ENCODE data around the gene PTRHD1. TPM values are rescaled to one million over a fixed set of nuclear protein-coding genes. Genes with fewer than 3 reads are reported as not detected.
"Not testable (repeated sequence)": the region's sequence is repeated elsewhere in the genome, so short reads cannot be mapped to it uniquely, and the experiment has no call there.

Gene PTRHD1, protein sequence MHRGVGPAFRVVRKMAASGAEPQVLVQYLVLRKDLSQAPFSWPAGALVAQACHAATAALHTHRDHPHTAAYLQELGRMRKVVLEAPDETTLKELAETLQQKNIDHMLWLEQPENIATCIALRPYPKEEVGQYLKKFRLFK
- total RNA-seq, result 10 to 100 TPM; 31.8 to 33.1 TPM

DNA sequence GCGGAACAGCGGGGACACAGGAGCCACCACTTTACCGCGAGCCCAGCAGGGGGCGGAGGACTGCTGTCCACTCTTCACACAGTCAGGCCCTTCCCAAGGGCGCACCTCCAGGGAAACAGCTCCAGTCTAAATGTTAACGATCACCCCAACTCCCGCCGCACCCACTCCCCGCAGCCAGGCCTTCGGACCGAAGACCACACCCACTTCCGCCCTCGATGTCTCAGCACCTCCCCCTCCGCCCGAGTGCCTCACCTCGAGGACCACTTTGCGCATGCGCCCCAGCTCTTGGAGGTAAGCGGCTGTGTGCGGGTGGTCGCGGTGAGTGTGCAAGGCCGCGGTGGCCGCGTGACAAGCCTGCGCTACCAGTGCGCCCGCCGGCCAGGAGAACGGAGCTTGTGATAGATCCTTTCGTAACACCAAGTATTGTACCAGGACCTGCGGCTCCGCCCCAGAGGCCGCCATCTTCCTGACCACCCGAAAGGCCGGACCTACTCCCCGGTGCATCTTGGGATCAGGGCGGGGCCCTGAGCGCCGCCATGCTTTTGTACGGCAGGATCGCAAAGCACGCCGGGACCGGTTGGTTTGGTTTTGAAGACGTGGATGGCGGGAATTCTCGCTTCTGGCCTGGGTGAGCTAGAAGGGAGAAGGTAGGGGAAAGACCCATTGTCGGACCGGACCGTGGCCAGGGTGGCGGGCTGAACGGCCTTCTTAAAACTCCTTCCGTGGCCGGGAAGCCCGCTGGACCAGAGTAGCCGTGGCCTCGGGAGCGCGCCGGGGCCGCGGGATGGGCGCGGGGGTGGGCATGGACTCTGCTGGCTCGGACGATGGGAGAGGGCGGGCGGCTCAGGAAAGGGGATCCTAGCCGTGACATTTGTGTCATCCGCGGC, at the start of gene PTRHD1, which contains the start of gene CENPO:
PTRHD1 (minus strand) TSS at position 518 of the 887 bp plus-strand sequence; CDS start at position 504, 14 bp downstream.
CENPO (plus strand) TSS at position 552 of the 887 bp plus-strand sequence. CDS start 495 bp downstream, outside the sequence.
- peak within 1 kb of the TSS; percentile 87 for H3K4me3 Mint-ChIP-seq
- CTCF ChIA-PET, result interaction anchor here (0.6 to 2.0 kb wide), 8 partner anchors 10 to 384 kb away, joined by 3 to 15 read pairs (median 4); no protein-coding TSS in a partner anchor
- H3K4me1 Mint-ChIP-seq, result peaks cover 45% of the 10 kb centered on the region
- DNase-seq, result peak; percentile 97
- POLR2A ChIA-PET, result interaction anchor here (0.6 kb wide), 1 partner anchor 18 kb away, joined by 3 read pairs; no protein-coding TSS in a partner anchor
- H3K9me3 Mint-ChIP-seq, result peaks cover 3% of the 10 kb centered on the region
- no peaks in the 10 kb centered on the region for H3K27me3 Mint-ChIP-seq
- H3K36me3 Mint-ChIP-seq (ENCODE audit: low read depth), result peaks cover 50% of the 10 kb centered on the region
- peak within 1 kb of the TSS; percentile 100 for H3K27ac Mint-ChIP-seq

DNA sequence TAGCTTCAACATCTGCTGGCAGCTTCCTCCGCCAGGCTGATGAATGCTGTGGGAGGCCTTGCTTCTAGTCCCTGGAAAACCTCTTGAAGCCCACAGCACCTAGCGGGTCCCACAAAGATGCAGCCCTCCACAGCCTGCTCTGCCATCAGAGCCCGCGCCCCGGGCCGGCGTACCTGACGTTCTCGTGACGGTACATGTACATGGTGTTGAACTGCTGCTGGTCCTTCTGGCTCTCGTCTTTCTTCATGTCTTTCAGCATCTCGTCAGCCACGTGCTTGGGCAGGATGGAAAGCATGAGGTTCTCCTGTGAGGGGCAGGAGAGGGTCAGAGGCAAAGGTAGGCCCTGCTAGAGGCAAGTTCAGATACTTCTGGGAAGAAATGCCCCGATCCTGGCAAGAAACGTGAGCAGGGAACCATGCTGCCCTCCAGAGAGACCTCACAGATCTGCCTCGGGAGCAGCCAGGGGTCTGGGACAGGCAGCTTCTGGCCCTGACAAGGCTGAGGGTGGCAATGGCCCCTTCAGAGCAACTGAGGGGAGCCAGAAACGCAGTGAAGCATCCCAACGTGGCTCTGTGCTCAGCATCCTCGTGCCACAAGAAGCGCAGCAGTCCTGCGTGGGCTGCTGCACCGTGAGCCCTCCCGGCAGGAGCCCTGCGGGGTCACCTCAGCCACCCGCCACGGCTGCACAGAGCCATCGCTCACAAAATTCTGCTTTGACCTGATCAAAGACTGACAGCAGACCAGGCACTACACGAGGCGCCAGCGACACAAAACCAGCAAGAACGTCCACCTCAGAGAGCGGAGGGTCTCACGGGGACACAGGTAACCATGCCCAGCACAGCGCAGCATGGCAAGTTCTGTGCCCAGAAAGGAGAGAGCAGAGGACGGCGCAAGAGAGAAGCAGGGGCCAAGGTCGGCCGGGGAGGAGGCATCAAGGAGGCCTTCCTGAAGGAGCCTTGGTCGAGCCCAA, 49.2 kb upstream of the PTRHD1 start:
- H3K27me3 Mint-ChIP-seq, result no peaks in the 10 kb centered on the region
- CTCF ChIA-PET, result interaction anchor here (0.7 to 0.9 kb wide), 2 partner anchors 10 to 15 kb away, joined by 3 read pairs; no protein-coding TSS in a partner anchor

DNA sequence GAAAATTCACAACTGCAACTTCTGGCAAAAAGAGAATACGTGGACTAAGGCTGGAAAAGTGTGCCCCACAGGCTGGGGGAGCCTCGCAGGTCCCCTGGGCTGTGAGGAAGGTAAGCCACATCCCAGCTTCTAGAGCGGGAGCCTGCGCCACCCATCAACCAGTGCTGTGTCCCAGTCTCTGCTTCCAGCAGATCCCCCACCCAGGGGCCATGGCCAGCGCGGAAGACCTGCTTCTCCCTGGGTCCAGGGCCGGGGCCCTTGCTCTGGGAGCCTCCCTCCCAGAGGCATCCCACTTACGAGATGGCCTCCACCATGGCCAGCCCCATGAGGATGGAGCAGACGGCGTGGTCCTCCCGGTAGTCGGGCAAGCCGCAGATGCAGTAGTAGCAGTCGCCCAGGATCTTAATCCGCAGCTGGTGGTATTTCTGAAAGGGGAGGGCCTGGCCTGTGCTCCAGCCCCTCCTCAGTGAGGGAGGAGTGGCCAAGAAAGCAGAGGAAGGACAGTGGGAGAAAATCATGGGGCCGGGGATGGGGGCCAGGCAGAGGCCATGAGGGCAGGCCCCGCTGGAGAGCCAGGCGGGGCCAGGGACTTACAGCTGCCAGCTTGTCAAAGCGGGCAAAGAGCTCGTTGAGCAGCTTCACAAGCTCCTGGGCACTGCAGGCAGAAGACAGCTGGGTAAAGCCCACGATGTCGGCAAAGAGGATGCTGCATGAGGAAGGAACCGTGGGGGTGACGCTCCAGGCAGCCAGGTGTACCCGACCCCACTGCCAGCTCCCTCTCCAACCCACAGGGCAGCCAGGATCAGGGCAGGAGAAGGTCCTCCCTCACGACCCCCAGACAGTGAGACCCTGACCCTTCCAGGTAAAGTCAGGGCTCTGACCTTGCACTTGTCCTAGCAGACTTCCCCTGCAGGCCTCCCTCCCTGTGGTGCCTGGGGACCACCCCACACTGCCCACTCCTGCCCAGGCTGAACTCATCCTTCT, 48.1 kb upstream of the PTRHD1 start:
- Mint-ChIP-seq H3K9me3 (no peaks in the 10 kb centered on the region), H3K4me3 (no peak overlapping the region), H3K36me3 (ENCODE audit: low read depth) (peaks cover 1% of the 10 kb centered on the region), H3K27me3 (no peaks in the 10 kb centered on the region), H3K27ac (no peak overlapping the region), H3K4me1 (peaks cover 3% of the 10 kb centered on the region)
- CTCF ChIA-PET, result interaction anchor here (0.6 to 0.9 kb wide), 2 partner anchors 9 to 12 kb away, joined by 3 read pairs; no protein-coding TSS in a partner anchor
- POLR2A ChIA-PET, result no interaction called here
- DNase-seq, result no peak

More for the DNA sequence above, 49.2 kb upstream of the PTRHD1 start:
- no peak overlapping the region for H3K27ac Mint-ChIP-seq
- DNase-seq, result no peak
- H3K4me3 Mint-ChIP-seq, result no peak overlapping the region
- H3K4me1 Mint-ChIP-seq, result peaks cover 3% of the 10 kb centered on the region
- POLR2A ChIA-PET, result no interaction called here
- H3K36me3 Mint-ChIP-seq (ENCODE audit: low read depth), result no peaks in the 10 kb centered on the region
- no peaks in the 10 kb centered on the region for H3K9me3 Mint-ChIP-seq

DNA sequence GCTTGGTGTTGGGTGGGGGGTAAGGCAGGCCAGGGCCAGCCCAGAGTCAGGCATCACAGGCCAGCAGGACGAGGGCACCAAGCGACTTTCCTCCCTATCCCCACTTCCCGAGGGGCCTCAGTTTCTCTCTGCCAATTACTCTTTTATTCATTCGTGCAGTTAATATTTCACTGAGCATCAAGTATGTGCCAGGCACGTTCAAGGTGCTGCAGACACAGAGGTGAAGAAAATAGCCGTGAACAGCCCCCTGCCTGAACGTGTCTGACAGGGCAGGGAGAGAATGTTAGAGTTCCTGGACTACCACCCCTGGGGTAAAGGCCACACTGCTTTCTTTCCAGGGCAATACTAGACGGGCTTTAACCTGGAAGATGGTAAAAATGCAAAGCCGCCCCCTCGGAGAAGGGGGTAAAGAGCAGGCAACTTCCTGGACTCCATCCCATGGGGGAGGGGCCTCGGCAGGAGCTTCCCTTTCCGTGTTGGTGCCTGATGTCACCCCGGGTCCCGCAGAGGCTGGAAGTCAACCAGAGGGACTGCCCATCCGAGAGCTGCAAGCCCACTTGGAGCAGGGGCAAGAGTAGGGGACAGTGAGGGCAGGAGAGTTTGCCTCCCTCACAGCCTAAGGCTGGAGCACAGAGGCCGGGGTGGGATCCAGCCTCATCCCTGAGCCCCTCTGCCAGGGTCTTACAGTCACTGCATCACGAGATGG, 47.1 kb upstream of the PTRHD1 start:
- H3K4me3 Mint-ChIP-seq, result no peak overlapping the region
- H3K36me3 Mint-ChIP-seq (ENCODE audit: low read depth), result peaks cover 1% of the 10 kb centered on the region
- peaks cover under 1% of the 10 kb centered on the region for H3K4me1 Mint-ChIP-seq
- no peak overlapping the region for H3K27ac Mint-ChIP-seq
- ChIA-PET POLR2A (interaction anchor here (0.6 kb wide), 1 partner anchor 481 kb away, joined by 3 read pairs; no protein-coding TSS in a partner anchor), CTCF (no interaction called here)
- no peak for DNase-seq
- H3K27me3 Mint-ChIP-seq, result no peaks in the 10 kb centered on the region
- no peaks in the 10 kb centered on the region for H3K9me3 Mint-ChIP-seq

DNA sequence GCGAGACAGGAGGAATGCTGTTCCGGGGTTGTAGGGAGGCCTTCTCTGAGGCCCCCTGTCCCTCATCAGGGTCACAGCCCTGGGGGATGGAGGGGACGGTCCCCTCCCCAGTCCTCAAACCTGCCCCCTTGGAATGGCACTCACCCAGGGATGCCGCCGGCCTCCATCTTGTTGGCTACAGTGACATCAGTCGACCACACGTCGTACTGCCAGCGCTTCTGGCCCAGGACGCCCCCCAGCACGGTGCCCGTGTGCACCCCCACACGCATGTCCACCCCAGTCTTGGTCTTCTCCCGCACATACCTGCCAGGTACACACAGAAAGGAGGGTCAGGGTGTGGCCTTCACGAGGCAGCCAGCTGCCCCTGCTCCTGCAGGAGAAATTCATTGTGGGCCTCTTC, 46.5 kb upstream of the PTRHD1 start:
- Mint-ChIP-seq H3K27ac (no peak overlapping the region), H3K27me3 (no peaks in the 10 kb centered on the region), H3K4me3 (no peak overlapping the region), H3K36me3 (ENCODE audit: low read depth) (peaks cover 1% of the 10 kb centered on the region), H3K4me1 (no peaks in the 10 kb centered on the region), H3K9me3 (no peaks in the 10 kb centered on the region)
- CTCF ChIA-PET, result no interaction called here
- DNase-seq, result no peak
- POLR2A ChIA-PET, result interaction anchor here (0.6 kb wide), 1 partner anchor 480 kb away, joined by 3 read pairs; no protein-coding TSS in a partner anchor

DNA sequence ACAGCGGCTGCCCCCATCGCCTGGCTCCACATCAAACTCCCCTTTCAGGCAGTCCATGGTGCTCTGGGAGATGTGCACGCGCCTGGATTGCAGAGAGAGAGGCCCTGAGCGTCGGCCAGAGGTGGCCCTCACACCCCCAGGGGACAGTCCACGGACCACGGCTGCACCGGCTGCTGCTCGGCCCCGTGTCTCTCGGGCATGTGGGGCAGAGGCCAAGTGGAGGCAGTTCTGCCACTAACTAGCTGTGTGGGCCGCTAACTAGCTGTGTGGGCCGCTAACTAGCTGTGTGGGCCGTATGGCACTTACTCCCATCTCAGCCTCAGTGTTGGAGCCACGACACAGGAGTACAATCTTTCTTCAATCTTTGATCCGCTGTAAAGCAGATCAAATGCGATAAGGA, 45.4 kb upstream of the PTRHD1 start:
- ChIA-PET CTCF (no interaction called here), POLR2A (no interaction called here)
- no peak overlapping the region for H3K4me3 Mint-ChIP-seq
- no peaks in the 10 kb centered on the region for H3K4me1 Mint-ChIP-seq
- H3K36me3 Mint-ChIP-seq (ENCODE audit: low read depth), result peaks cover 1% of the 10 kb centered on the region
- H3K27ac Mint-ChIP-seq, result no peak overlapping the region
- H3K27me3 Mint-ChIP-seq, result no peaks in the 10 kb centered on the region
- H3K9me3 Mint-ChIP-seq, result no peaks in the 10 kb centered on the region
- DNase-seq, result no peak

DNA sequence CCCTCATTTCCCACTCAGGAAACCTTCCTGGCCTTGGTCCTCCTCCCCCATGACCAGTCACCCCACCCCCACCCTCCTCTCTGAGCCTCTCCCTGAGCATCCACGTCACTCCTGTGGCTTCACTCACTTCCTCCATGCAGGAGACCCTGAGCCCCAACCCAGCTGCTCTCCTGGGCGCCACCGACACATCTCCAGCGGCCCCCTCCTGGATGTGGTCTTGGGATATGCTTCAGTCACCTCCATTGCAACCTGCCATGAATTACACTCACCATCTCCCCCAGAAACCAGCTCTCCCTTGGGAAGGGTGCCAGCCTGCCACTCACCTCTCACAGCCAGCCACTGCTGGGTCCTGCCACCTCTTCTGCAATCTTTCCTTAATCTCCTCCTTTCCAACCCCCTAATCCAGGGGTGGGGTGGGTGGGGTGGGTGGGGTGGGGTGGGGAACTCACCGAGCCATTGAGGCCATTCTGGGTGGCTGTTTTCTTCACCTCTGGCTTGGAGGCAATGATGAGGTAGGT, 44.9 kb upstream of the PTRHD1 start:
- ChIA-PET POLR2A (no interaction called here), CTCF (interaction anchor here (0.5 kb wide), 1 partner anchor 8 kb away, joined by 3 read pairs; no protein-coding TSS in a partner anchor)
- DNase-seq, result no peak
- no peaks in the 10 kb centered on the region for H3K4me1 Mint-ChIP-seq
- H3K36me3 Mint-ChIP-seq (ENCODE audit: low read depth), result peaks cover 1% of the 10 kb centered on the region
- no peaks in the 10 kb centered on the region for H3K9me3 Mint-ChIP-seq
- no peak overlapping the region for H3K4me3 Mint-ChIP-seq
- H3K27me3 Mint-ChIP-seq, result no peaks in the 10 kb centered on the region
- H3K27ac Mint-ChIP-seq, result no peak overlapping the region

DNA sequence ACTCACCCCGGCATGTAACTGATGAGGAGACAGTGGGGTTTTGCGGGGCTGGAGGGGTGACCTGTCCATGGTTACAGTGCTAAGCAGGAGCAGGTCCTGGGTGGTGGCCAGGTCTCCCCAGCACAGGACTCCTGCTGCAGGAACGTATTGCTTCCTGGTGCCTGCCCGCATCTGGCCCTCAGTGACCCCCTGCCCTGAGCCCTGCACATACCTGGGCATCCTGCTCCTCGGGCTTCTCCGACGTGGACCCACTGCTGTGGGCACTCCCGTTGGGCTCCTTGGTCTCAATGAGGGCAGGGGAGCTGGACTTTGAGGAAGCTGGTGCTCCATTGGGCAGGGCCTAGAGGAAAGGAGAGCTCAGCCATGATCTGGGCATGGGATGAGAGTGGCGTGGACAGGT, 43.5 kb upstream of the PTRHD1 start:
- H3K9me3 Mint-ChIP-seq, result no peaks in the 10 kb centered on the region
- DNase-seq, result no peak
- no peak overlapping the region for H3K4me3 Mint-ChIP-seq
- peaks cover 1% of the 10 kb centered on the region for H3K36me3 Mint-ChIP-seq (ENCODE audit: low read depth)
- POLR2A ChIA-PET, result no interaction called here
- H3K27me3 Mint-ChIP-seq, result no peaks in the 10 kb centered on the region
- H3K4me1 Mint-ChIP-seq, result no peaks in the 10 kb centered on the region
- CTCF ChIA-PET, result interaction anchor here (0.5 to 1.5 kb wide), 2 partner anchors 9 to 65 kb away, joined by 3 to 4 read pairs; no protein-coding TSS in a partner anchor
- no peak overlapping the region for H3K27ac Mint-ChIP-seq

DNA sequence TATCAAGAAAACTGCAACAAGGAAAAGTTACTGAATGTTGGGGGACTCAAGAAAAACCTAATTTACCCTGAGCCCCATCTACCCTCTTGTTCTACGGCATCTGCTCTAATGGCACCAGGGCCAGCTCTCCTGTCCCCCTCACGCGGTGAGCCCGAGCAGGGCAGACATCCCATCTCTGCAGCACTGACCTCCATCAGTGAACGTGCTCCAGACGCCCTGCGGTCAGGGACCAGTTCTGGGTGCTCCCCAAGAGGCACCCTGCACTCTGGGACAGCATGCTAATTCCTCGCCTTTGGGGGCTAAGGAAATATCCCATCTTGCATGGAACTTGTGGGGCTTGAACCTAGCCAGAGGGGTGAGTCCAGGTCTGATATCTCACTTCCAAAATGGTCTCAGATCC, 43.0 kb upstream of the PTRHD1 start:
- Mint-ChIP-seq H3K9me3 (no peaks in the 10 kb centered on the region), H3K27me3 (no peaks in the 10 kb centered on the region), H3K36me3 (ENCODE audit: low read depth) (peaks cover 1% of the 10 kb centered on the region), H3K4me1 (no peaks in the 10 kb centered on the region), H3K27ac (no peak overlapping the region), H3K4me3 (no peak overlapping the region)
- ChIA-PET POLR2A (no interaction called here), CTCF (interaction anchor here (1.5 kb wide), 1 partner anchor 9 kb away, joined by 4 read pairs; no protein-coding TSS in a partner anchor)
- no peak for DNase-seq

DNA sequence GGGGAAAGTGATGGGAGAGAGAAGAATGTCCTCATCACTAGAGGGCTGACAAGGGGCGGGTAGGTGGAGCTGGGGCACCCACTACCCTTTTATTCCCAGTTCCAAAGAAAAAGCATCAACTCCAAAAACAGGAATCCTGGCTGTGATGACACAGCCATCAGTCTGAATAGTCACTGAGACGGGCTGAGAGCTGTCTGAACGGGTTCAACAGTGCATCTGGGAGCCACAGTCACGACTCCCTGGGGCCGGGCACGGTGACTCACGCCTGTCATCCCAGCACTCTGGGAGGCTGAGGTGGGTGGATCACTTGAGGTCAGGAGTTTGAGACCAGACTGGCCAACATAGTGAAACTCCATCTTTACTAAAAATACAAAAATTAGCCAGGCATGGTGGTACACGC, 42.2 kb upstream of the PTRHD1 start:
- H3K4me1 Mint-ChIP-seq; H3K27ac Mint-ChIP-seq; H3K4me3 Mint-ChIP-seq; H3K9me3 Mint-ChIP-seq; DNase-seq; H3K27me3 Mint-ChIP-seq; POLR2A ChIA-PET; H3K36me3 Mint-ChIP-seq (ENCODE audit: low read depth): not testable (repeated sequence)
- CTCF ChIA-PET, result interaction anchor here (0.6 to 1.5 kb wide), 3 partner anchors 8 to 108 kb away, joined by 3 to 4 read pairs (median 3); no protein-coding TSS in a partner anchor
